GM18505 (cell line): ENCODE results near the gene LIN28A.
"Not testable (repeated sequence)": the region's sequence is repeated elsewhere in the genome, so short reads cannot be mapped to it uniquely, and the experiment has no call there.

ENCODE experiments used
- ATAC-seq: cut with Tn5 transposase; IDR thresholded peaks from one replicate; pipeline ENCODE4 v1.9.1; 2021; ENCODE audit not compliant: unreplicated experiment
- POLR2A ChIP-seq: IDR thresholded peaks from 4 replicates; pipeline ENCODE4 v1.6.1; 2011; ENCODE audit warnings: borderline replicate concordance; ENCODE audit not compliant: insufficient read depth, insufficient read length; ENCODE audit errors: extremely low read depth

The LIN28A gene

GRCh38 chr1:26375081-26375480 lies 35.5 kb upstream of the LIN28A start:
- no peak for TF ChIP-seq POLR2A
- ATAC-seq = no peak

GRCh38 chr1:26376050-26376449 lies 34.6 kb upstream of the LIN28A start:
- no peak for ATAC-seq
- TF ChIP-seq POLR2A = no peak

GRCh38 chr1:26378088-26378878 lies 32.3 kb upstream of the LIN28A start:
- ATAC-seq = no peak
- no peak for TF ChIP-seq POLR2A

GRCh38 chr1:26378879-26379251 lies 31.8 kb upstream of the LIN28A start:
- ATAC-seq = no peak
- no peak for TF ChIP-seq POLR2A

- no peak for ATAC-seq
Observed at GRCh38 chr1:26384076-26384475, 26.5 kb upstream of the LIN28A start.

GRCh38 chr1:26385063-26385462 lies 25.6 kb upstream of the LIN28A start:
- not testable (repeated sequence) for ATAC-seq

More at GRCh38 chr1:26384076-26384475, 26.5 kb upstream of the LIN28A start:
- TF ChIP-seq POLR2A = no peak

GRCh38 chr1:26387447-26387846 lies 23.2 kb upstream of the LIN28A start:
- ATAC-seq = no peak

GRCh38 chr1:26388791-26389445 lies 21.7 kb upstream of the LIN28A start:
- TF ChIP-seq POLR2A = no peak

More at GRCh38 chr1:26387447-26387846, 23.2 kb upstream of the LIN28A start:
- no peak for TF ChIP-seq POLR2A

GRCh38 chr1:26389604-26390247 lies 20.9 kb upstream of the LIN28A start:
- TF ChIP-seq POLR2A = no peak
- no peak for ATAC-seq

More at GRCh38 chr1:26388791-26389445, 21.7 kb upstream of the LIN28A start:
- ATAC-seq = no peak

- TF ChIP-seq POLR2A = no peak
- ATAC-seq = no peak
Observed at GRCh38 chr1:26391450-26391849, 19.2 kb upstream of the LIN28A start.

GRCh38 chr1:26395754-26396153 lies 14.9 kb upstream of the LIN28A start:
- no peak for ATAC-seq

GRCh38 chr1:26399034-26399433 lies 11.6 kb upstream of the LIN28A start:
- TF ChIP-seq POLR2A = no peak
- ATAC-seq = no peak

More at GRCh38 chr1:26395754-26396153, 14.9 kb upstream of the LIN28A start:
- no peak for TF ChIP-seq POLR2A

- TF ChIP-seq POLR2A = no peak
- ATAC-seq = no peak
Observed at GRCh38 chr1:26401891-26402290, 8.7 kb upstream of the LIN28A start.

- TF ChIP-seq POLR2A = no peak
- ATAC-seq = no peak
Observed at GRCh38 chr1:26403656-26404055, 7.0 kb upstream of the LIN28A start.
